ENCODE results near the gene ANKLE2.

Gene ANKLE2

DNA sequence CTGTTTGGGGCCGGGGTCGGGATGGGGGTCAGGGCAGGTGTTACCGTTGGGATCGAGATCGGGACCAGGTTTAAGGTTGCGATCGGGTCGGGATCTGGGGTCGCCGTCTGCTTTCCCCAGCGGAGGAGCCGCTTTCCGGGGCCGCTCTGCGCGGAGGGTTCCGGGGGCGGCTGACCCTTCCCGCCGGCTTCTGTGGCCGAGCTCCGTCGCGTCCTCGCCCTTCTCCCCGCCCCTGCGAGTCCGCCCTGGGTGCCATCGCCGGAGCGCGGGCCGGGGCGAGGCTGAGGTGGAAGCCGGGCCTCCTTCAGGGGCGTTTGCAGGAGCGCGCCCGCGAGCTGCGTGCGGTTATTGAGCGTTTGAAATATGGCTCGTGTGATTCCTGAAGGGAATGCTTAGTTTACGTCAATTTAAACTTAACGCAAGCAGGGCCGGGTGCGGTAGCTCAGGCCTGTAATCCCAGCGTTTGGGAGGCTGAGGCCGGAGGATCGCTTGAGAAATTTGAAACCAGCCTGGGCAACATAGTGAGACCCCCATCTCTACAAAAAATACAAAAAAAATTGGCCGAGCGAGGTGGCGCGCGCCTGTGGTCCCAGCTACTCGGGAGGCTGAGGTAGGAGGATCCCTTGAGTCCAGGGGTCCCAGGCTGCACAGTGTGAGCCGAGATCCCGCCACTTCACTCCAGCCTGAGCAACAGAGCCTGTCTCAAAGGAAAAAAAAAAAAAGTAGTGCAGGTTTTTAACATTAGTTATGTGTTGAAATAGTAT, 50.4 kb downstream of the ANKLE2 start:
- WGBS, 2 donors (ENCODE audit: extremely low coverage in 2 of 2, insufficient read length in 2 of 2, insufficient replicate concordance in 1 of 2): no CpG with 5 or more reads among the region's 59 CpGs
- no peak overlapping the region for H3K4ac ChIP-seq (ENCODE audit: low read length)
- H3K27me3 ChIP-seq (ENCODE audit: control insufficient read depth in 3 of 3, insufficient read depth in 3 of 3, low read depth in 1 of 3, low read length in 3 of 3): no peaks in the 10 kb centered on the region
- no peak for DNase-seq (ENCODE audit: low spot score)
- H2BK12ac ChIP-seq (ENCODE audit: low read length): no peak overlapping the region
- H4K8ac ChIP-seq (ENCODE audit: low read depth, low read length): no peak overlapping the region
- no peak overlapping the region for H3K14ac ChIP-seq (ENCODE audit: low read length)
- peak overlapping the region; percentile 26 for H2BK15ac ChIP-seq (ENCODE audit: low read length)
- H2AK5ac ChIP-seq (ENCODE audit: low read depth, low read length): peak overlapping the region; percentile 70
- H4K91ac ChIP-seq (ENCODE audit: low read depth, low read length, poor library complexity): no peak overlapping the region
- H3K23ac ChIP-seq (ENCODE audit: low read depth, low read length, poor library complexity): peak overlapping the region; percentile 99
- no peak overlapping the region for H3K27ac ChIP-seq (replicated peaks; ENCODE audit: low read length)
- peak overlapping the region; percentile 69 for H3K4me2 ChIP-seq (ENCODE audit: insufficient read depth, low read length, poor library complexity, severe bottlenecking)
- H2BK120ac ChIP-seq (ENCODE audit: low read depth, low read length): no peak overlapping the region
- peak overlapping the region; percentile 90 for H3K9ac ChIP-seq (ENCODE audit: low read depth, low read length, poor library complexity)
- H2BK5ac ChIP-seq (ENCODE audit: low read length): peak overlapping the region; percentile 62
- peaks cover 6% of the 10 kb centered on the region for H3K79me1 ChIP-seq (ENCODE audit: low read depth, low read length)
- H3K4me1 ChIP-seq (ENCODE audit: control insufficient read depth in 2 of 2, insufficient read depth in 1 of 2, low read depth in 1 of 2, low read length in 2 of 2): peaks cover 0 to 2% of the 10 kb centered on the region in 2 donors
- peaks cover 0 to 2% of the 10 kb centered on the region in 2 donors for H3K9me3 ChIP-seq (replicated peaks in 1 of 2; ENCODE audit: control insufficient read depth in 2 of 2, insufficient read depth in 1 of 2, low read depth in 1 of 2, low read length in 2 of 2)
- peak overlapping the region; percentile 100 for H2AFZ ChIP-seq (ENCODE audit: low read length)
- peaks cover 11 to 33% of the 10 kb centered on the region in 2 donors for H3K36me3 ChIP-seq (replicated peaks in 1 of 2; ENCODE audit: control insufficient read depth in 2 of 2, insufficient read depth in 2 of 2, low read length in 2 of 2)
- peak overlapping the region; percentile 83 for H3K18ac ChIP-seq (ENCODE audit: low read length)
- H3K4me3 ChIP-seq (ENCODE audit: low read length in 2 of 2): peak overlapping the region; percentile 81 to 95

DNA sequence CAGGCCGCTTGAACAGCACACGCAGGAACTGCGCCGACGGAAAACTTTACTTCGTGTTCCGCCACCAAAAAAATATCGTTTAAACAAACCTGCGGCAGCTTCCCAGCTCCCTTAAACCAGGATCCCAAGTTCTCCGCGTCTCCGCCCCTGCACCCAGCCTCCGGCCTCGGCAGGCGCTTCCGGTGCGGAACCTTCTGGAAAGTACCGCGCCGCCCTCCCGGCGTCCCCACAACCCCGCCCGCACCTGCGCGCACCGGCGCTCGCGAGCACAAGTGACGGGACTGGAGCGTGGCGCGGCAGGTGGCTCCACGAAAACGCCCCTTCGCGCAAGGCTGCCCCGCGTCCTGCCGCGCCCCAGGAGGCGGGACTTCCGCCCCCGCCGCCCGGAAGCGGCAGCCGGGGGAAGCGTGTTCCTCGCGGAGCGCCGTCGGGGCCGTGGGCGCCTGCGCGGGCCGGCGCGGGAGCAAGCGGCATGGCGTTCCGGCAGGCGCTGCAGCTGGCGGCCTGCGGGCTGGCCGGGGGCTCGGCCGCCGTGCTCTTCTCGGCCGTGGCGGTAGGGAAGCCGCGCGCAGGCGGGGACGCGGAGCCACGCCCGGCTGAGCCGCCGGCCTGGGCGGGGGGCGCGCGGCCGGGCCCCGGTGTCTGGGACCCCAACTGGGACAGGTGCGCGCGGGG, 51.1 kb downstream of the ANKLE2 start, which contains the start of gene PGAM5:
TSS of gene PGAM5 (plus strand) at position 438 of the 675 bp plus-strand sequence. CDS start at position 473, 35 bp downstream.
- peaks cover 8 to 29% of the 10 kb centered on the region in 2 donors for H3K36me3 ChIP-seq (replicated peaks in 1 of 2; ENCODE audit: control insufficient read depth in 2 of 2, insufficient read depth in 2 of 2, low read length in 2 of 2)
- H3K27ac ChIP-seq (replicated peaks; ENCODE audit: low read length): peak within 1 kb of the TSS; percentile 71
- peaks cover 0 to 2% of the 10 kb centered on the region in 2 donors for H3K4me1 ChIP-seq (ENCODE audit: control insufficient read depth in 2 of 2, insufficient read depth in 1 of 2, low read depth in 1 of 2, low read length in 2 of 2)
- H2BK12ac ChIP-seq (ENCODE audit: low read length): no peak within 1 kb of the TSS
- H2AFZ ChIP-seq (ENCODE audit: low read length): peak within 1 kb of the TSS; percentile 100
- H3K18ac ChIP-seq (ENCODE audit: low read length): peak within 1 kb of the TSS; percentile 96
- H3K4me2 ChIP-seq (ENCODE audit: insufficient read depth, low read length, poor library complexity, severe bottlenecking): peak within 1 kb of the TSS; percentile 69
- peak within 1 kb of the TSS; percentile 99 for H3K23ac ChIP-seq (ENCODE audit: low read depth, low read length, poor library complexity)
- peak within 1 kb of the TSS; percentile 39 for H3K14ac ChIP-seq (ENCODE audit: low read length)
- peaks cover 0 to 2% of the 10 kb centered on the region in 2 donors for H3K9me3 ChIP-seq (replicated peaks in 1 of 2; ENCODE audit: control insufficient read depth in 2 of 2, insufficient read depth in 1 of 2, low read depth in 1 of 2, low read length in 2 of 2)
- DNase-seq (ENCODE audit: low spot score): peak; percentile 75
- peaks cover 6% of the 10 kb centered on the region for H3K79me1 ChIP-seq (ENCODE audit: low read depth, low read length)
- peak within 1 kb of the TSS; percentile 70 for H2AK5ac ChIP-seq (ENCODE audit: low read depth, low read length)
- WGBS, 2 donors (ENCODE audit: extremely low coverage in 2 of 2, insufficient read length in 2 of 2, insufficient replicate concordance in 1 of 2): no CpG with 5 or more reads among the region's 94 CpGs
- no peaks in the 10 kb centered on the region for H3K27me3 ChIP-seq (ENCODE audit: control insufficient read depth in 3 of 3, insufficient read depth in 3 of 3, low read depth in 1 of 3, low read length in 3 of 3)
- H4K91ac ChIP-seq (ENCODE audit: low read depth, low read length, poor library complexity): no peak within 1 kb of the TSS
- H2BK120ac ChIP-seq (ENCODE audit: low read depth, low read length): no peak within 1 kb of the TSS
- peak within 1 kb of the TSS; percentile 81 to 95 for H3K4me3 ChIP-seq (ENCODE audit: low read length in 2 of 2)
- H3K9ac ChIP-seq (ENCODE audit: low read depth, low read length, poor library complexity): peak within 1 kb of the TSS; percentile 94
- H4K8ac ChIP-seq (ENCODE audit: low read depth, low read length): no peak within 1 kb of the TSS
- no peak within 1 kb of the TSS for H3K4ac ChIP-seq (ENCODE audit: low read length)
- peak within 1 kb of the TSS; percentile 62 for H2BK5ac ChIP-seq (ENCODE audit: low read length)
- peak within 1 kb of the TSS; percentile 26 for H2BK15ac ChIP-seq (ENCODE audit: low read length)

DNA sequence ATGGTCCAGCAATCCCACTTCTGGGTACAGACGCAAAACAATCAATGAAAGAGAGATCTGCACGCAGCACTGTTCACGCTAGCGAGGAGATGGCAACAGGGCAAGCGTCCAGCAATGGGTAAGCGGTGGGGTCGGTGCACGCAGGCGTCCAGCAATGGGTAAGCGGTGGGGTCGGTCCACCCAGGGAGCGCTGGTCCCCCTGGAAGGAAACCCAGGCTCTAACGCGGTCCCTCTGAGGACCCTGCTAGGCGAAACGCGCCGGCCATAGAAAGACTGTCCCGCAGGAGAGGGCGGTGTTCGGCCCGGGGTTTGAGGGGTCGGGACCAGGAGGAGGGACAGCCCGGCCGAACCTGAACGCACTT, 51.6 kb downstream of the ANKLE2 start:
- no CpG with 5 or more reads among the region's 26 CpGs for WGBS, 2 donors (ENCODE audit: extremely low coverage in 2 of 2, insufficient read length in 2 of 2, insufficient replicate concordance in 1 of 2)
- H3K4me1 ChIP-seq (ENCODE audit: control insufficient read depth in 2 of 2, insufficient read depth in 1 of 2, low read depth in 1 of 2, low read length in 2 of 2): peaks cover 0 to 2% of the 10 kb centered on the region in 2 donors

DNA sequence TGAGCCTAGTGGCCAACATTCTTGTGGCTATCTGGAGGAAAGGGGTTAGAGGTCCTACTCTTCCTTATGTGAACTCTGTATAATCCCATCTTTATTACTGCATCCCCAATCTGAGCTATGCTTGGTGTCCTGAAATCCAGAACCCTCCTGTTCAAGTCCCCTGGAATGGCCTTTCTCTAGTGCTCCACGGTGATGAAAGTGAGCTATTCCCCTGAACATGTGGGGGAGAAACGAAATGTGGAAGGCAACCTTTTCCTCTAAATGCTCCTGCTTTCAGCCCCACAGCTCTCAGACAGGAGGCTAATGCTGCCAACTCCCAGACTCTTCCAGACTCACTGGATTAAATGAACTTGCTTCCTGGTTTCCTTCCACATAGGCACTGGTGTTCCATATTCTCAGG, 53.5 kb downstream of the ANKLE2 start:
- no peak overlapping the region for H2AFZ ChIP-seq (ENCODE audit: low read length)
- H2BK12ac ChIP-seq (ENCODE audit: low read length): no peak overlapping the region
- WGBS, 2 donors (ENCODE audit: extremely low coverage in 2 of 2, insufficient read length in 2 of 2, insufficient replicate concordance in 1 of 2): no CpG with 5 or more reads among the region's 2 CpGs
- peaks cover 2% of the 10 kb centered on the region in 2 donors for H3K4me1 ChIP-seq (ENCODE audit: control insufficient read depth in 2 of 2, insufficient read depth in 1 of 2, low read depth in 1 of 2, low read length in 2 of 2)
- H3K4ac ChIP-seq (ENCODE audit: low read length): no peak overlapping the region
- no peaks in the 10 kb centered on the region for H3K9me3 ChIP-seq (replicated peaks in 1 of 2; ENCODE audit: control insufficient read depth in 2 of 2, insufficient read depth in 1 of 2, low read depth in 1 of 2, low read length in 2 of 2)
- no peak overlapping the region for H3K4me3 ChIP-seq (ENCODE audit: low read length in 2 of 2)
- H4K8ac ChIP-seq (ENCODE audit: low read depth, low read length): no peak overlapping the region
- no peak overlapping the region for H2BK15ac ChIP-seq (ENCODE audit: low read length)
- no peak overlapping the region for H2AK5ac ChIP-seq (ENCODE audit: low read depth, low read length)
- H2BK120ac ChIP-seq (ENCODE audit: low read depth, low read length): no peak overlapping the region
- no peak overlapping the region for H3K18ac ChIP-seq (ENCODE audit: low read length)
- H3K14ac ChIP-seq (ENCODE audit: low read length): no peak overlapping the region
- peaks cover 4 to 29% of the 10 kb centered on the region in 2 donors for H3K36me3 ChIP-seq (replicated peaks in 1 of 2; ENCODE audit: control insufficient read depth in 2 of 2, insufficient read depth in 2 of 2, low read length in 2 of 2)
- peaks cover 6% of the 10 kb centered on the region for H3K79me1 ChIP-seq (ENCODE audit: low read depth, low read length)
- H4K91ac ChIP-seq (ENCODE audit: low read depth, low read length, poor library complexity): no peak overlapping the region
- H3K9ac ChIP-seq (ENCODE audit: low read depth, low read length, poor library complexity): no peak overlapping the region
- DNase-seq (ENCODE audit: low spot score): no peak
- no peak overlapping the region for H3K4me2 ChIP-seq (ENCODE audit: insufficient read depth, low read length, poor library complexity, severe bottlenecking)
- no peak overlapping the region for H3K23ac ChIP-seq (ENCODE audit: low read depth, low read length, poor library complexity)
- H3K27me3 ChIP-seq (ENCODE audit: control insufficient read depth in 3 of 3, insufficient read depth in 3 of 3, low read depth in 1 of 3, low read length in 3 of 3): no peaks in the 10 kb centered on the region
- no peak overlapping the region for H3K27ac ChIP-seq (replicated peaks; ENCODE audit: low read length)
- no peak overlapping the region for H2BK5ac ChIP-seq (ENCODE audit: low read length)

More for the DNA sequence above, 51.6 kb downstream of the ANKLE2 start:
- H3K36me3 ChIP-seq (replicated peaks in 1 of 2; ENCODE audit: control insufficient read depth in 2 of 2, insufficient read depth in 2 of 2, low read length in 2 of 2): peaks cover 7 to 29% of the 10 kb centered on the region in 2 donors
- no peak overlapping the region for H2BK120ac ChIP-seq (ENCODE audit: low read depth, low read length)
- DNase-seq (ENCODE audit: low spot score): no peak
- H3K27ac ChIP-seq (replicated peaks; ENCODE audit: low read length): peak overlapping the region; percentile 71
- H3K23ac ChIP-seq (ENCODE audit: low read depth, low read length, poor library complexity): peak overlapping the region; percentile 99
- H3K79me1 ChIP-seq (ENCODE audit: low read depth, low read length): peaks cover 6% of the 10 kb centered on the region
- H2BK15ac ChIP-seq (ENCODE audit: low read length): peak overlapping the region; percentile 24
- H2BK12ac ChIP-seq (ENCODE audit: low read length): no peak overlapping the region
- H3K4me3 ChIP-seq (ENCODE audit: low read length in 2 of 2): peak overlapping the region; percentile 81 to 95
- peak overlapping the region; percentile 100 for H2AFZ ChIP-seq (ENCODE audit: low read length)
- H3K4ac ChIP-seq (ENCODE audit: low read length): no peak overlapping the region
- peak overlapping the region; percentile 62 for H2BK5ac ChIP-seq (ENCODE audit: low read length)
- no peak overlapping the region for H4K8ac ChIP-seq (ENCODE audit: low read depth, low read length)
- H2AK5ac ChIP-seq (ENCODE audit: low read depth, low read length): no peak overlapping the region
- no peaks in the 10 kb centered on the region for H3K27me3 ChIP-seq (ENCODE audit: control insufficient read depth in 3 of 3, insufficient read depth in 3 of 3, low read depth in 1 of 3, low read length in 3 of 3)
- no peak overlapping the region for H4K91ac ChIP-seq (ENCODE audit: low read depth, low read length, poor library complexity)
- peak overlapping the region; percentile 69 for H3K4me2 ChIP-seq (ENCODE audit: insufficient read depth, low read length, poor library complexity, severe bottlenecking)
- H3K9ac ChIP-seq (ENCODE audit: low read depth, low read length, poor library complexity): peak overlapping the region; percentile 94
- H3K14ac ChIP-seq (ENCODE audit: low read length): peak overlapping the region; percentile 39
- H3K18ac ChIP-seq (ENCODE audit: low read length): peak overlapping the region; percentile 96
- H3K9me3 ChIP-seq (replicated peaks in 1 of 2; ENCODE audit: control insufficient read depth in 2 of 2, insufficient read depth in 1 of 2, low read depth in 1 of 2, low read length in 2 of 2): peaks cover 0 to 2% of the 10 kb centered on the region in 2 donors

Data from neuronal stem cell (in vitro differentiated cells).